Measurements from ENCODE around the gene SLC26A1. TPM values are rescaled to one million over a fixed set of nuclear protein-coding genes. Genes with fewer than 3 reads are reported as not detected.

The SLC26A1 gene
- total RNA-seq, 1 experiment from 2014 or later, result 1.3 TPM

GRCh38 chr4:1013225-1014073 lies 20.2 kb upstream of the SLC26A1 start:
- Histone ChIP-seq H3F3A (ENCODE audit: insufficient read depth, low read depth) (peaks cover 22% of the 10 kb centered on the region; the same call in 1 of the 2 replicates), H4K20me1 (ENCODE audit: insufficient read depth) (peaks cover 2% of the 10 kb centered on the region; the same call in 1 of the 2 replicates), H3K27me3 (ENCODE audit: insufficient read depth, low read depth) (peaks cover 6% of the 10 kb centered on the region; the same call in 1 of the 2 replicates), H3K9me3 (ENCODE audit: insufficient read depth, low read depth) (no peaks in the 10 kb centered on the region), H3K4me3 (no peak overlapping the region), H3K4me1 (replicated peaks; ENCODE audit: insufficient read depth) (peaks cover 5% of the 10 kb centered on the region; the same call in 1 of the 2 replicates), H2AFZ (no peak overlapping the region), H3K79me2 (ENCODE audit: low read depth) (no peaks in the 10 kb centered on the region; the same call in 1 of the 2 replicates), H3K36me3 (ENCODE audit: low read depth) (no peaks in the 10 kb centered on the region), H3K9me2 (ENCODE audit: insufficient read depth) (no peaks in the 10 kb centered on the region), H3K27ac (no peak overlapping the region), H3K4me2 (no peak overlapping the region)
- intact Hi-C loops (cut with micrococcal nuclease; ENCODE audit: unreplicated experiment), result loop anchor here (5.0 kb wide), 2 partner anchors 234 to 334 kb away; partner anchors contain the start of genes CTBP1 and UVSSA
- ChIA-PET POLR2A (ENCODE audit: unreplicated experiment) (no interaction called here), CTCF (no interaction called here)
- TF ChIP-seq EZH2 (IDR thresholded peaks at IDR 0.05; ENCODE audit: low read depth) (no peak), CTCF (conservative IDR thresholded peaks at IDR 0.05) (no peak)
- no peak for DNase-seq
- no TSS peak for BruUV-seq (replicated peaks)

GRCh38 chr4:1012034-1012739 lies 19.0 kb upstream of the SLC26A1 start:
- Histone ChIP-seq H3K4me1 (replicated peaks; ENCODE audit: insufficient read depth) (peaks cover 5% of the 10 kb centered on the region; the same call in 1 of the 2 replicates), H3K36me3 (ENCODE audit: low read depth) (no peaks in the 10 kb centered on the region), H3K79me2 (ENCODE audit: low read depth) (no peaks in the 10 kb centered on the region; the same call in 1 of the 2 replicates), H3K27me3 (ENCODE audit: insufficient read depth, low read depth) (peaks cover 11% of the 10 kb centered on the region; the same call in 1 of the 2 replicates), H4K20me1 (ENCODE audit: insufficient read depth) (peaks cover 2% of the 10 kb centered on the region; the same call in 1 of the 2 replicates), H3K4me3 (peak overlapping the region; percentile 68), H3F3A (ENCODE audit: insufficient read depth, low read depth) (peaks cover 25% of the 10 kb centered on the region; the same call in 1 of the 2 replicates), H3K9me2 (ENCODE audit: insufficient read depth) (no peaks in the 10 kb centered on the region), H3K4me2 (peak overlapping the region; percentile 86), H2AFZ (peak overlapping the region; percentile 86), H3K9me3 (ENCODE audit: insufficient read depth, low read depth) (no peaks in the 10 kb centered on the region), H3K27ac (no peak overlapping the region)
- intact Hi-C loops (cut with micrococcal nuclease; ENCODE audit: unreplicated experiment), result loop anchor here (5.0 kb wide), 2 partner anchors 235 to 335 kb away; partner anchors contain the start of genes CTBP1 and UVSSA
- BruUV-seq (replicated peaks), result no TSS peak
- peak; percentile 57 to 58 for DNase-seq
- POLR2A ChIA-PET (ENCODE audit: unreplicated experiment), result no interaction called here
- CTCF ChIA-PET, result no interaction called here
- no peak for TF ChIP-seq EZH2 (IDR thresholded peaks at IDR 0.05; ENCODE audit: low read depth)
- no peak for TF ChIP-seq CTCF (conservative IDR thresholded peaks at IDR 0.05)

- ChIA-PET POLR2A (ENCODE audit: unreplicated experiment) (no interaction called here), CTCF (no interaction called here)
- intact Hi-C loops (cut with micrococcal nuclease; ENCODE audit: unreplicated experiment), result loop anchor here (5.0 kb wide), 2 partner anchors 236 to 336 kb away; partner anchors contain the start of genes CTBP1 and UVSSA
- no peak overlapping the region for H3K4me2 ChIP-seq
- peaks cover 29% of the 10 kb centered on the region; the same call in 1 of the 2 replicates for H3F3A ChIP-seq (ENCODE audit: insufficient read depth, low read depth)
- H2AFZ ChIP-seq, result no peak overlapping the region
- H3K9me3 ChIP-seq (ENCODE audit: insufficient read depth, low read depth), result no peaks in the 10 kb centered on the region
- H4K20me1 ChIP-seq (ENCODE audit: insufficient read depth), result no peaks in the 10 kb centered on the region; the same call in 1 of the 2 replicates
- no TSS peak for BruUV-seq (replicated peaks)
- H3K9me2 ChIP-seq (ENCODE audit: insufficient read depth), result no peaks in the 10 kb centered on the region
- H3K27ac ChIP-seq, result no peak overlapping the region
- no peak for DNase-seq
- no peaks in the 10 kb centered on the region for H3K36me3 ChIP-seq (ENCODE audit: low read depth)
- TF ChIP-seq CTCF (conservative IDR thresholded peaks at IDR 0.05), result no peak
- TF ChIP-seq EZH2 (IDR thresholded peaks at IDR 0.05; ENCODE audit: low read depth), result no peak
- no peaks in the 10 kb centered on the region; the same call in 1 of the 2 replicates for H3K79me2 ChIP-seq (ENCODE audit: low read depth)
- peaks cover 11% of the 10 kb centered on the region; the same call in 1 of the 2 replicates for H3K27me3 ChIP-seq (ENCODE audit: insufficient read depth, low read depth)
- no peak overlapping the region for H3K4me3 ChIP-seq
- peaks cover 5% of the 10 kb centered on the region; the same call in 1 of the 2 replicates for H3K4me1 ChIP-seq (replicated peaks; ENCODE audit: insufficient read depth)
Observed at GRCh38 chr4:1011666-1012033, 18.4 kb upstream of the SLC26A1 start.
